Posterior vena cava (tissue), 2 donors: ENCODE data around the gene RASIP1. TPM values are rescaled to one million over a fixed set of nuclear protein-coding genes. Genes with fewer than 3 reads are reported as not detected.
"Not testable (repeated sequence)": the region's sequence is repeated elsewhere in the genome, so short reads cannot be mapped to it uniquely, and the experiment has no call there.

Source experiments
- DNase-seq: peaks from one replicate; pipeline ENCODE4 v3.0.0-alpha.2; 2020; ENCODE audit warnings: low spot score
- intact Hi-C, 2 donors: fragments of 100-400 bp; cut with DNase I; formaldehyde crosslinking; loops; one replicate each; pipeline versions ENCODE4 v1.14.1 to v1.14.2; 2022 to 2023
- total RNA-seq, 2 donors: library from RNA; stranded (reverse); fragmentation: NEBNext Ultra II Directional; extraction: Animal tissue kit (Norgen Biotek cat#: 25700); gene quantifications; one replicate each; pipeline ENCODE4 v1.2.1, GENCODE V29; 2021
- donor health status: DM: yes; HTN: yes; CAD: no.
- donor health status: DM: yes; HTN: yes; CAD: no.

Gene RASIP1
- total RNA-seq, 2 donors from 2014 or later: 13.8 to 19.2 TPM

DNA sequence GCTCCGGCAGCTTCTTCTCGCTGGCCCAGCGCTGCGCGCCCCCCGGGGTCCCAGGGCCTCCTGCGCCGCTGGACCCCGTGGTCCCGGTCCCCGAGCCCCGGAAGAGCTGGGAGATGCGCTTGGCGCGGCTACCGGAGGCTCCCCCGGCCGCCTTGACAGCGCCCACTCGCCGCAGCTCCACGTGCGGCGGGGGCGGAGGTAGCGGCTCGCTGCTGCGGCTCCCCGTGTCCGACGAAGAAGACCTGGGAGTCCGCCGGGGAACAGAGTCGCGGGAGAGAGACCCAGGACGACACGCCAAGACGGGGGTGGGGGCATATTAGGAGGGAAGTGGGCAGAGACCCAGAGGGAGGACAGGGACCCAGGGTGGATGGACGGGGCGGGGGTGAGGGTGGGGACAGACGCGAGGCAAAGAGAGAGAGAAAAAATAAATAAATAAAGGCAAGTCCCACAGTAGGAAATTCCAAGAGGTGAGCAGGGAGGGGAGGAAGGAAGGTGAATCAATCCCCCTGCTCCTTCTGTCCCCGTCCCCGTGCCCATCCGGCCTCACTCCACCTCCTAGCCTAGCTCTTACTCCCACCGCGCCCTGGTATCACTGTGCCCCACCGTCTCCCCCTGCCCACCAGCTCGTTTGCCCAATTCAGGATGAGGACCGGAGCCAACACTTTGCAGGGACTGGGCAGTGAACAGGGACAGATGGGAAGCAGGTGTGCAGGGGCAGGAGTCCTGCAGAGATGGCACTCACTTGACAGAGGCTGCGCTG is 826 bp downstream of the RASIP1 start:
- no peak for DNase-seq
- intact Hi-C loops: no loop called here

DNA sequence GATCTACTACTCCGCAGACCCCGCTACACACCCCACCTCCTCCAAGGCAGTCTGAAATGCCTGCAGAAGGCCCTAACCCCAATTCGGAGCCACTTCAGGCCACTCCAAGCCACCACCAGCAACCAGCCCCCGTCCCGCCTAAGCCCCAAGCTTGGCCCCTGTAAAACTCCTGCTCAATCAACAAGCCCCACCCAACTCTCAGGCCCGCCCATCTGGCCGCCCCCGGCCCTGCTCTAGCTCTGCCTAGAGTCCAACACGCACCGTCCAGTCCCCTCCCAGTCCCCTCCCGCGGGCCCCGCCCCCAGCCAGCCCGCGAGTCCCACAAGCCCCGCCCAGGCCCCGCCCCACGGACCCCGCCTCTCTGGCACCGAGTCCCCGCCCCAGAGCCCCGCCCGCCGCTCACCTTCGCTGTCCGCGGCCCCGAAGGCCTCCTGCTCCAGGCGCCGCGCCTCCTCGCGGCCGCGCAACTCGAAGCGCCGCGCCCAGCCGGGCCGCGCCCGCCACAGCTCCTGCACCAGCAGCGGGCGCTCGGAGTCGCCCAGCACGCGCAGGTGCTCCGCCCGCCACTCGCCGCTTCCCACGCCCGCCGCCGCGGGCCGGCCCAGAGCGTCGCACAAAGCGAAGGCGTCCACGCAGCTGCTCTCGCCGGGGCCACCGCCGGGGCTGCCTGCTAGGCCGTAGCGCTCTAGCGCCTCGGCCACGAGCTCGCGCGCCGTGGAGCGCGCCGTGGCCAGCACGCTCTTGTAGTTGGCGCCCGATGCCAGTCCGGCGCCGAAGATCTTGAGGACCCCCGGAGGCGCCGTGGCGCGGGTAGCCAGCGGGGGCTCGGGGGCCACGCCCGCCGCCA is 1.6 kb downstream of the RASIP1 start:
- intact Hi-C loops: no loop called here
- peak; percentile 95 for DNase-seq

DNA sequence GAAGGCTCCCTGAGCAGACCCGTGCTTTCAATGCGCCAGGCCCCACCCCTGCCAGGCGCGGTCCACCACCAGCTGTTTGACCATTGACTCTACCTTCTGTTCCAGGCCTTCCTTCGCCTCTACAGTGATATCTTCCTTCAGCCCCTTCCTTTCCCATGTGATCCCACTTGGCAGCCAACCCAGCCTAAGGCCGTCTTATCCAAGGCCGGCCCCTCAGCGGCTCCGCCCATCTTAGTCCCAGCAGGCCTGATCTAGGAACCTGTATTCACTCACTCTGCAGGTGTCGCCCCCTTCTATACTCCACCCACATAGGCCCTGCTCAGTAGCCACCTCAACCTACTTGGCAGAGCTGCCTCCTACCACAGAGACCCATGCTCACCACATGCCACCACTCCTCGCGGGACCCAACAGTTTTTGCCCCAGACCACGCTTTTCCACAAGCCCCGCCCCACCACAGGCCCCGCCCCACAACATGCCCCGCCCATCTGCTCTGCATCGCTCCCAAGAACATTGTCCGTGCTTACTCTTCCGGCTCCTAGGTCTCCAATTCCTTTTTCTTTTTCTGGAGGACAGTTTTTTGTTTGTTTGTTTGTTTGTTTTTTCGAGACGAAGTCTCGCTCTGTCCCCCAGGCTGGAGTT is 2.9 kb downstream of the RASIP1 start:
- DNase-seq: no peak
- intact Hi-C loops: no loop called here

DNA sequence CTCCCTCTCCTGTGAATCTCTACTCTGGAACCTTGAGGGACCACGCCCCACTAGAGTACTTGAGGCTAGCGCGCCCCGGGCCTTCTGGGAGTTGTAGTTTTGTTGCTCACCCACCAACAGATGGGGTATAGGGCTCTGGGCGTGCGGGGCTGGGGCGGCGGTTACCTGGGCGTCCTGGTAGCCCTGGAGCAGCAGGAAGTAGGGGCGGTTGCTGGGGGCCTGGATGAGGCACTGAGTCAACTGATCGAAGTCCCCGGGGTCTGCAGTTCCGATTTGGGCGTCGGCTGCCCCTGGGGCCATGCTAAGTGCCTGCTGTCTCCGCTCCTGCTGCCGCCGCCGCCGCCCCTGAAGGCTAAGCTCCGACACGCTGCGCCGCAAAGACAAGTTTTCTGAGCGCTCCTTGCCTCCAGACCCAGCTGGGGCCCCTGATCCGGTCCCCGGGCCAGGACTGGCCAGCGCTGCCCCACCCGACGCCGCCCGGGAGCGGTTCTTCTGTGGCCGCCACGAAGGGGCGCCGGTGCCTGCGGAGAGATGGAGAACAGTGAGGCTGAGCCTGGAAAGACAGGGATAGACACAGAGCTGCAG is 5.3 kb downstream of the RASIP1 start:
- intact Hi-C loops: no loop called here
- DNase-seq: no peak

DNA sequence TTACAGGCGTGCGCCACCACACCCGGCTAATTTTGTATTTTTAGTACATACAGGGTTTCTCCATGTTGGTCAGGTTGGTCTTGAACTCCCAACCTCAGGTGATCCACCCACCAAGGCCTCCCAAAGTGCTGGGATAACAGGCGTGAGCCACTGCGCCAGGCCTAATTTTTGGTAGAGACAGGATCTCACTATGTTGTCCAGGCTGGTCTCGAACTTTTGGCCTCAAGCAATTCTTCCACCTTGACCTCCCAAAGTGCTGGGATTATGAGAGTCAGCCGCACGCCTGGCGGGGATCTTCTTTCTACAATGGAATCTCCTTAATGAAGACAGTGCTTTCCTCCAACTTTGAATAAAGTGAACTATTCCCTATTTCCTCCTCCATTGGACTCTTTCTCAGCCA is 5.8 kb downstream of the RASIP1 start:
- no peak for DNase-seq
- intact Hi-C loops: no loop called here

DNA sequence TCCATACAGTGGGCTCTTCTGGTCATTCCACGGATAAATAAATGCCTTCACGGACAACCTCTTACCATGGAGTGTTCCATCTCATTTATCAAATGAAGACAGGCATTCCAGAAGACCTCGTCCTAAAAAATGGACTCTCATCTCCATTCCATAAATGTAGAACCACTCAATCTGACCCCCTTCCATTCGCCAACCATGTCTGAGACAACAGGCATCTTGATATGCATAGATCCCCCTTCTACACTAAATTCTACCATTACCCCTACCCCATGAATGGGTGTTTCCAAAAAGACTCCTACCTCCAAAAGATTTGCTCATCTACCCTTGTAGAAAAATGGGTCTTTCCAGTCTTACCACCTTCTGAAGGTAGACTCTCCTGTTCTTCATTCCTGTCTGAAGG is 9.0 kb downstream of the RASIP1 start:
- no peak for DNase-seq
- intact Hi-C loops: loop anchor here in 1 of 2 donors (1.0 kb wide), 1 partner anchor 17 kb away; no protein-coding TSS in a partner anchor

DNA sequence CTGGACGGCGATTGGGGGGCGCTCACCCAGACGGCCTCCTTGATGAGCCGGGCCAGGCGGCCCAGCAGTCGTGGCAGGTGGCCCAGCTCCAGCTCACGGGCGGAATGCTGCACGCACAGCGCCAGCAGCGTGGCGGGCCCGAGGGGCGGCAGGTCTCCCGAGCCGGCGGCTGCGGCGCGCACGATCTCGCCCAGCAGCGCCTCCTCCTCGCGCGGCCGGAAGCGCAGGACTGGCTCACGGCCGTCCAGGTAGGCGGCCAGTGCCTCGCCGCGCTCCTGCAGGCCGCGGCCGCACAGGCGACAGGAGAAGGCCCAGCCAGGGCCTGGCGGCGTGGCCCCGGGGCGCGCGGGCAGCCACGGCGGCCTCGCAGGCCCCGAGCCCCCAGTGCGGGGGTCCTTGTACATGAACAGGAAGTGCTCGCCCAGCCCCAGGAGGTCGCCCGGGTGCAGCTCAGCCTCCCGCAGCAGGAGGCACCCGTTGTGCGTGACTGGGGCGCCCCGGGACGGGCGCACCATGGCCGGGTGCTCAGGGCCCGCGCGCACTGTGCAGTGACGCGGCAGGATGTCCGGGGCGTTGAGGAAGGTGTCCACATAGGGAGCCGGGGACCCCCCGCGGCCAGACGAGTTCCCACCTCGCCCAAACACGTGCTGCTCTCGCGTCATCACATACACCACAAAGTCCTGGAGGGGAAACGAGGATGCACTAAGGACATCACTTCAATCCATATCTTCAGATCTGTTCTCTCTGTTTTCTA is 11.3 kb downstream of the RASIP1 start:
- intact Hi-C loops: no loop called here
- no peak for DNase-seq

DNA sequence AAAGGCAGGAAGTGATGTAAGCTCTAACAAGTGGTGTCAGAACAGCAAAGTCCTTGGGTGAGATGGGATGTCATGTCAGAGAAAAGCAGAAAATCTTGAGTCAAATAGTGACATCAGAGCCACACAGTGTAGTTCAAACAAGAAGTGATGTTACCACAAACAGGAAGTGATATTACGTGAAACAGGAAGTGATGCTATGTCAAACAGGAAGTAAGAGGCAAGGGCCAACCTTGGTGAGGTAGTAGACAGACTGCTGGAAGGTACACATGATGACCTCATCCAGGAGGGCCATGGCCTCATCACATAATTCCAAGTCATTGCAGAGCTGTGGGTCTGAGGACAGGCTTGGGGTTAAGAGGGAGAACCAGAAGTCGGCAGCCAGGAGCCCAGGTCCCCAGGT is 13.9 kb downstream of the RASIP1 start:
- intact Hi-C loops: no loop called here
- no peak for DNase-seq

DNA sequence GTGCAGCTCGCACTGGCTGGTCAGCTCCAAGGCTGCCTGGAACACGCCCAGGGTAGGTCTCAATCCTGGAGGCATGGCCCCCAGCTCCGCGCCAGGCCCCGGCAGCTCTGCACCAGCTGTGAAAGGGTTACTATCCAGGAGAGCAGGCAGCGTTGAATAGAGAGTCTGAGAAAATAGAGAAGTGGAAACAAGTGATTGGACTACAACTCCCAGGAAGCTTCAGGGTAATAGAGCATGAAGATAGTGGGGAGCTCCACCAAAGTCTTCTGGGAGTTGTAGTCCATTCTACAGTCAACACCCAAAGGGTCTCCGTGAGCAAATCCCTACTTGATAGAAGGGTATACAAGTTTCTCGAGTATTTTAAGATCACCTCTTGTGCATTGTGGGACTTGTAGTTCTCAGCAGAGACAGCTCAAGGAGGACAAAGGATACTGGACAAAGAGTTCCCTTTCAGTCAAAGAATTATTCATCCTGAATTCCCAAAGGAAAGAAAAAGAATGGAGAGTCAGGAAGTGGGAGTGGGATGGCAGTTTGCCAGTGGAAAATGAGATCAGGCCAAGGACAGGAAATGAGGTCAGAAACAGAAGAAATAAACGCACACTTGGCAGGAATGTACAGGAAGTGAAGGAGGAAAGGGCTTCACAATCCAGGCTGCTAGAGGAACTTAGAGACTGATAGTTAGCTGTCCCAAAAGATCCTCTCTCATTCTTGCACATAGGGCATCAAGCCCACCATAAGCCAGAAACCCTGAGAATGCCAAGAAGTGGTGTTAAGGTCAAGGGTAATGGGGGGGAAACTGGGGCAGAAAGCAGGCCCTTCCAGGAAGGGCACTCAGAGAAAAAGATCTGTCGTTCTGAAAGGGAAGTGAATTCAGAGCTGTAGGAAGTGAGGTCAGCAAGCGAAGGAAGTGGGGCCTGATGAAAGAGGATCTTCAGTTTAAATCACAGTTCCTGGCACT is 15.3 kb downstream of the RASIP1 start:
- intact Hi-C loops: no loop called here

DNA sequence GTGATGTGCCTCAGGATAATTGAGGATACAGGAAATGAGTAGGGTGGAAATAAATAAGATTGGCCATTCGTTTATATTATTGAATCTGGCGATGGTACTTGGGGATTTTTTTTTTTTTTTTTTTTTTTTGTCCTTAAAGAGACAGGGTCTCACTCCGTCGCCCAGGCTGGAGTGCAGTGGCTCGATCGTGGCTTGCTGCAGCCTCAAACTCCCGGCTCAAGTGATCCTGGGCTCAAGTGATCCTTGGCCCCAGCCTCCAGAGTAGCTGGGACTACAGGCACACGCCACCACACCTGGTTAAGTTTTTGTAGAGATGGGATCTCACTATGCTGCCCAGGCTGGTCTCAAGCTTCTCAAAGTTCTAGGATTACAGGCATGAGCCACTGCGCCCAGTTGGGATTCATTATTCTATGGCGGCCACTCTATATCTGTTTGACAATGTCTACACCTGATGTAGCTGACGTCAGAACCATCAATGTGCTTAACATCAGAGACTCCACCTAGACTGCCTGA is 18.2 kb downstream of the RASIP1 start:
- intact Hi-C loops: no loop called here
- no peak for DNase-seq

More for the DNA sequence above, 15.3 kb downstream of the RASIP1 start:
- DNase-seq: no peak

DNA sequence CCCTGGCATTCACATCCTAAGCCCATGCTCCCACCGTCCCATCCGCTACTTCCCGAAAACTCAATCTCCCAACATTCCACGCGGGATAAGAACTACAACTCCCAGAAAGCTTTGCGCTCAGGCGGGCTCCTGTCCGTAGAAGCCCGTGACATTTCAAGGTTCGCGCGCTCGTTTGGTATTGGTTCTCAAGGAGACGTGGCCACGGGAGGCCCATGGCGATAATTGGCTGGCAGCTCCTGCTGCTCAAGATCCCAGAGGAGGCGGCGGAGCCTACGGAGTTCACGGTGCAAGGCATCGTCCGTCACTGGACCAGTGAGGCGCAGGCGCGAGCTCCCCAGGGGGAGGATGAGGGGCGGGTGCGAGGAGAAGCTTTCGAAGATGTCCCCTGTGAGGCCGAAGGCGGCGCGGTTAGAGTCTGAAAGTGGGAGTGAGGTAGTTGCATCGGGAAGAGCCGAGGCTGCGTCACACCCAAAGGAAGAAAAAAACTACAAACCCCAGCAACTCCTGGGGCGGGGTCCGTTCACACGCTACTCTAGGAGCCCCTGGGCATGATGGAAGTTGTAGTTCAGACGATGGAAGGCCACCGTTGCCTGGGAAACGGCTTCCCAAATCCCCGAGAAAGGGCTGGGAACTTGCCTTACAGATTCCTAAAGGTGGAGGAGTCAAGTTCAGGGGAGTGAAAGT is 19.7 kb downstream of the RASIP1 start:
- intact Hi-C loops: no loop called here
- peak; percentile 99 for DNase-seq

DNA sequence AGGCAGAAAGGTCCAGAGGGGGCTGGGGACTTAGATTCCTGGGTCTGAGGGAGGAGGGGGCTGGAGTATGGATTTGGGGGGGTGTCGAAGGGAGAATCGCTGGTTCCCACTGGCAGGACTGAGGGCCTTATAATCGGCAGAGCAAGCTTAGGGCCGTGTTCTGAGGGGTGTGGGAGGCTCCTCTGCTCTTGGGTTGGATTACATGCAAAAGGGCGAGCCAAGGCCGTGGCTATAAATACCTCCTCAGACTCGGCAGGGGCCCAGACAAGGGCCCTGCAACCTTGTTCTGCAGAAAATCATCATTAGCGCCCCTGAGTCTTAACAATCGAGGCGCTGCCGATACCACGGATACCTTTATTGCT is 20.2 kb downstream of the RASIP1 start:
- DNase-seq: no peak

DNA sequence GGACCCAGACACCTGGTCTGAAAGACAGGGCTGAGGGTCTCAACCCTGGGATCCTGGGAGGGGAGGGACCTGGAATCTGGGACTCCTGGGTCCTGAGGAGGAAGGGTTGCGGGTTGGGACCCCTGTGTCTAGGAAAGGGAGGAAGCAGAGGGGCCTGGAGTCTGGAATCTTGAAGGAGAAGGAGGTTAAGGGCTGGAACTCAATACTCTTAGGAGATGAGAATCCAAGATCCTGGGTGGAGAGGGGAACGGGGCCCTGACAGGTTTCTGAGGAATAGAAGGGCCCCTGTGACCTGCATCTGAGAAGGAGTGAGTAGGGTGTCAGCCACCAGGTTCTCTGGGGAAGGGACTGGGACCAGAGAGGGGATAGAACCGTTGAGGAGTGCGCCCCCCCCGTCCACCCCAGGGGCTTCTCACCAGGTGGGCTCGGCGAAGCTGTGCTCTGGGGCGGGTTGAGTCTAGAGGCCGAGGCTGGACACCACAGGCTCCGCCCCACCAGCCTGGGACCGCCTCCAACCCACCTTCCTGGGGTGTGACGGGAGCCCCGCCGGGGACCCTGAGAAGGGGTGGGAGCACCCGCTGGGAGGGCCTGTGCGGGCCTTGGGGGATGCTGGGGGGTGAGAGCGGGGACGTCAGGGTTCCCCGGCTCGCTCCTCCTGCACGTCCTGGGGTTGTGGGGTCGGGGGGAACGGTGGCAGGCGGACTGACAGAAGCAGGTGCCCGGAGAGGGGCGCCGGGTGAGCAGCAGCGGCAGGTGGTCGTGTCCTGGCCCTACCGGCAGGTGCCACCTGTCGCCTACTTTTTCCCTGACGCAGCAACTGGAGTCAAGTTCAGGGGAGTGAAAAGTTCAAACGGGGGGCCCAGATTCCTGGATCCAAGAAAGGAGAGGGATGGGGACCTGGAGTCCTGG is 20.9 kb downstream of the RASIP1 start, which contains the start of gene MAMSTR:
Gene MAMSTR (minus strand): TSS at position 463 of the 909 bp plus-strand sequence. CDS start 694 bp downstream, outside the sequence.
- intact Hi-C loops: no loop called here
- no peak for DNase-seq

More for the DNA sequence above, 20.2 kb downstream of the RASIP1 start:
- intact Hi-C loops: no loop called here

DNA sequence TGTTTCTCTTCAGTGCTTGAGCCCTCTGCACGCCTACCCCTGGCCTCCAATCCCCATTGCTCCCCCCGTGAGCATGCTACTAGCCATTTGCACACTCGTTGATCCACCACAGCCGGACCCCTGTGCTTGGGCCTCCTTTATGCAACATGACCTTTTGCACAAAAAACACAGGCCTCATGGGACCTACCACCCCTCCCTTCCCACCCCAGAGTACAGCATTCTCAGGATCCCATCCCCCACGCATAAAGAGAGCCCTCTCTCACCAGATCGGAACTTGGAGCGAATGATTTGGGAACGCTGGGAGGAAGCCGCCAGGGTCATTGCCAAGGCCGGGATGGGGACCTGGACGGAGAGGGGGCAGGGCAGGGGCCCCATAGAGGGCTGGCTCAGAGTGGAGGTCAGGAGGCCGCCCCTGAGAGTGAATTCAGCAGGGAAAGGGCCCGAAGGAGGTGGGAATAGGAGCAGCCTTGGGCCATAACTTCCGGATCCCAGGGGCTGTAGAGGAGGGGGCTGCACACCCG is 21.6 kb downstream of the RASIP1 start:
- no peak for DNase-seq
- intact Hi-C loops: no loop called here

DNA sequence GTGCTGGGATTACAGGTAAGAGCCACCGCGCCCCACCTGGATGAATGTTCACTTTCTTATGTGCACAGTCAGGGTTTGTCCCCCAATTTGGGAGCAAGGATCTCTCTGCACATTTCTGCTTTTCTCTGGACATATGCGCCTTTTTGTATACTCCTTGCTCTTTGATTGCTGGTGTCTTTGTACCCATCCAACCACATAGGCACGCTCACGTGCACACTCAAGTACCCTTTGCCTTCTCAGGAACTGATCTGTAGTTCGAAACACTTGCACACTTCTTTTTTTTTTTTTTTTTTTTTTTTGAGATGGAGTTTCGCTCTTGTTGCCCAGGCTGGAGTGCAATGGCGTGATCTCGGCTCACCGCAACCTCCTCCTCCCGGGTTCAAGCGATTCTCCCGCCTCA is 22.3 kb downstream of the RASIP1 start:
- DNase-seq, intact Hi-C loops: not testable (repeated sequence)
